NCI-H1930 (cell line): ENCODE results near the gene FASN.

Experiments used
- DNase-seq, 2 experiments: peaks; one replicate each; lab custom pipeline; 2025; lab: John Stamatoyannopoulos, UW

Gene FASN

GRCh38 chr17:82087961-82088837 lies 9.8 kb downstream of the FASN start:
- no peak for DNase-seq

- DNase-seq, result no peak
Observed at GRCh38 chr17:82086941-82087906, 10.8 kb downstream of the FASN start.

GRCh38 chr17:82085931-82086764 lies 11.9 kb downstream of the FASN start:
- DNase-seq, result no peak

- DNase-seq, result no peak
Observed at GRCh38 chr17:82085031-82085861, 12.8 kb downstream of the FASN start.

- no peak for DNase-seq
Observed at GRCh38 chr17:82084373-82085030, 13.5 kb downstream of the FASN start.

GRCh38 chr17:82083533-82084359 lies 14.3 kb downstream of the FASN start:
- no peak for DNase-seq

GRCh38 chr17:82083009-82083408 lies 15.0 kb downstream of the FASN start:
- DNase-seq, result no peak

- no peak for DNase-seq
Observed at GRCh38 chr17:82082456-82082855, 15.6 kb downstream of the FASN start.

GRCh38 chr17:82081966-82082365 lies 16.1 kb downstream of the FASN start:
- DNase-seq, result no peak

GRCh38 chr17:82081546-82081945 lies 16.5 kb downstream of the FASN start:
- no peak for DNase-seq

GRCh38 chr17:82080789-82081464 lies 17.1 kb downstream of the FASN start:
- DNase-seq, result no peak

GRCh38 chr17:82080048-82080788 lies 17.8 kb downstream of the FASN start:
- no peak for DNase-seq

- no peak for DNase-seq
Observed at GRCh38 chr17:82079001-82079677, 18.9 kb downstream of the FASN start.

- no peak for DNase-seq
Observed at GRCh38 chr17:82078433-82078832, 19.6 kb downstream of the FASN start.

GRCh38 chr17:82077617-82078358 lies 20.2 kb downstream of the FASN start:
- DNase-seq, result no peak

- no peak for DNase-seq
Observed at GRCh38 chr17:82076785-82077591, 21.0 kb downstream of the FASN start.
